H9 (cell line): Measurements from ENCODE around the gene TMEM17. TPM values are rescaled to one million over a fixed set of nuclear protein-coding genes. Genes with fewer than 3 reads are reported as not detected.

Experiments
- DNase-seq: peaks from one replicate; pipeline ENCODE4 v3.0.0-alpha.2; 2017
- H2AFZ ChIP-seq: one replicate; pipeline ENCODE4 v1.6.1; 2013; ENCODE audit warnings: mild to moderate bottlenecking, low read length, control low read depth, moderate library complexity
- H2AK5ac ChIP-seq: 2 replicates; pipeline ENCODE4 v1.6.1; 2013; ENCODE audit warnings: low read length, control low read depth, mixed read lengths; ENCODE audit not compliant: insufficient read length
- H2BK120ac ChIP-seq: one replicate; pipeline ENCODE4 v1.6.1; 2013; ENCODE audit warnings: low read depth, mild to moderate bottlenecking, low read length, control low read depth, inconsistent platforms; ENCODE audit not compliant: poor library complexity, severe bottlenecking
- H2BK12ac ChIP-seq: 2 replicates; pipeline ENCODE4 v1.6.1; 2013; ENCODE audit warnings: low read length, control low read depth, mixed read lengths, low read depth; ENCODE audit not compliant: insufficient read length
- H2BK15ac ChIP-seq: 2 replicates; pipeline ENCODE4 v1.6.1; 2013; ENCODE audit warnings: low read depth, low read length, control low read depth
- H2BK20ac ChIP-seq: one replicate; pipeline ENCODE4 v1.6.1; 2013; ENCODE audit warnings: low read depth, mild to moderate bottlenecking, low read length, control low read depth, inconsistent platforms; ENCODE audit not compliant: poor library complexity, severe bottlenecking
- H2BK5ac ChIP-seq: 2 replicates; pipeline ENCODE4 v1.6.1; 2013; ENCODE audit warnings: low read length, control low read depth, mixed read lengths; ENCODE audit not compliant: insufficient read length
- H3K14ac ChIP-seq: 2 replicates; pipeline ENCODE4 v1.6.1; 2013; ENCODE audit warnings: low read length, control low read depth; ENCODE audit not compliant: insufficient read depth
- H3K18ac ChIP-seq: 2 replicates; pipeline ENCODE4 v1.6.1; 2013; ENCODE audit warnings: low read depth, mild to moderate bottlenecking, mixed read lengths, low read length, control low read depth; ENCODE audit not compliant: insufficient read length
- H3K23ac ChIP-seq: 2 replicates; pipeline ENCODE4 v1.6.1; 2013; ENCODE audit warnings: low read length, control low read depth, mixed read lengths, low read depth; ENCODE audit not compliant: insufficient read length
- H3K23me2 ChIP-seq: 2 replicates; pipeline ENCODE4 v1.6.1; 2013; ENCODE audit warnings: low read depth, mild to moderate bottlenecking, mixed read lengths, low read length, control low read depth; ENCODE audit not compliant: insufficient read length, poor library complexity, severe bottlenecking
- H3K27ac ChIP-seq: 2 replicates; pipeline ENCODE4 v1.5.1; 2013; ENCODE audit warnings: low read length, control low read depth, mixed read lengths, low read depth; ENCODE audit not compliant: insufficient read length
- H3K27me3 ChIP-seq: 2 replicates; pipeline ENCODE4 v1.6.1; 2013; ENCODE audit warnings: low read length, control low read depth, inconsistent platforms; ENCODE audit not compliant: insufficient read depth
- H3K4ac ChIP-seq: 2 replicates; pipeline ENCODE4 v1.6.1; 2013; ENCODE audit warnings: low read depth, mild to moderate bottlenecking, control low read depth, inconsistent platforms, low read length, moderate library complexity
- H3K4me1 ChIP-seq: 2 replicates; pipeline ENCODE4 v1.6.1; 2013; ENCODE audit warnings: low read length, control low read depth, inconsistent platforms; ENCODE audit not compliant: insufficient read depth
- H3K4me2 ChIP-seq: 2 replicates; pipeline ENCODE4 v1.6.1; 2013; ENCODE audit warnings: low read length, control low read depth, mixed read lengths; ENCODE audit not compliant: insufficient read length, insufficient read depth
- H3K56ac ChIP-seq: 2 replicates; pipeline ENCODE4 v1.6.1; 2013; ENCODE audit warnings: low read depth, mild to moderate bottlenecking, mixed read lengths, low read length, control low read depth; ENCODE audit not compliant: insufficient read length
- H3K79me1 ChIP-seq: 2 replicates; pipeline ENCODE4 v1.6.1; 2013; ENCODE audit warnings: low read depth, mild to moderate bottlenecking, moderate library complexity, low read length, control low read depth, inconsistent platforms; ENCODE audit not compliant: insufficient read depth, poor library complexity, severe bottlenecking
- H3K79me2 ChIP-seq: 2 replicates; pipeline ENCODE4 v1.6.1; 2013; ENCODE audit warnings: low read length, control low read depth, inconsistent platforms; ENCODE audit not compliant: insufficient read depth
- H3K9ac ChIP-seq: 2 replicates; pipeline ENCODE4 v1.6.1; 2013; ENCODE audit warnings: low read length, control low read depth, mixed read lengths; ENCODE audit not compliant: insufficient read length; ENCODE audit errors: extremely low read depth
- H3K9me3 ChIP-seq: one replicate; pipeline ENCODE4 v1.6.1; 2013; ENCODE audit warnings: low read depth, low read length, inconsistent platforms; ENCODE audit not compliant: control insufficient read depth
- H3T11ph ChIP-seq: one replicate; pipeline ENCODE4 v1.6.1; 2013; ENCODE audit warnings: mild to moderate bottlenecking, low read length, control low read depth, inconsistent platforms
- H4K20me1 ChIP-seq: one replicate; pipeline ENCODE4 v1.6.1; 2013; ENCODE audit not compliant: control insufficient read depth, insufficient read length, insufficient read depth
- H4K5ac ChIP-seq: 2 replicates; pipeline ENCODE4 v1.6.1; 2013; ENCODE audit warnings: low read depth, mild to moderate bottlenecking, mixed read lengths, low read length, control low read depth; ENCODE audit not compliant: insufficient read length
- H4K8ac ChIP-seq: replicated peaks from 2 replicates; pipeline ENCODE4 v1.6.1; 2013; ENCODE audit warnings: low read length, control low read depth, mixed read lengths, low read depth; ENCODE audit not compliant: insufficient read length
- H4K91ac ChIP-seq: 2 replicates; pipeline ENCODE4 v1.6.1; 2013; ENCODE audit warnings: low read depth, mild to moderate bottlenecking, moderate library complexity, mixed read lengths, low read length, control low read depth; ENCODE audit not compliant: insufficient read length
- H3K27ac Mint-ChIP-seq, 3 experiments: 2 replicates in 2 of 3; 3 replicates in 1 of 3; pipeline ENCODE4 v1.8.0; 2020 to 2021; ENCODE audit warnings: mixed read lengths in 3 of 3, mild to moderate bottlenecking in 1 of 3, moderate library complexity in 1 of 3
- H3K27me3 Mint-ChIP-seq: 2 replicates; pipeline ENCODE4 v1.8.0; 2021; ENCODE audit warnings: low read depth, mild to moderate bottlenecking, moderate library complexity, mixed read lengths
- H3K36me3 Mint-ChIP-seq, 3 experiments: 2 replicates in 2 of 3; 3 replicates in 1 of 3; pipeline ENCODE4 v1.8.0; 2020 to 2021; ENCODE audit warnings: low read depth in 3 of 3, mixed read lengths in 3 of 3; ENCODE audit not compliant: insufficient read depth in 1 of 3
- H3K4me1 Mint-ChIP-seq, 2 experiments: 2 replicates each; pipeline ENCODE4 v1.8.0; 2020; ENCODE audit warnings: mixed read lengths in 2 of 2
- H3K4me3 Mint-ChIP-seq, 2 experiments: 2 replicates in 1 of 2; 3 replicates in 1 of 2; pipeline ENCODE4 v1.8.0; 2020 to 2021; ENCODE audit warnings: mild to moderate bottlenecking in 2 of 2, mixed read lengths in 2 of 2, moderate library complexity in 1 of 2
- H3K9me3 Mint-ChIP-seq, 2 experiments: 2 replicates in 1 of 2; 3 replicates in 1 of 2; pipeline ENCODE4 v1.8.0; 2020; ENCODE audit warnings: mild to moderate bottlenecking in 2 of 2, mixed read lengths in 2 of 2, moderate library complexity in 1 of 2
- CTCF ChIP-seq: fragments of 200-600 bp; sonication (generic); conservative IDR thresholded peaks from 3 replicates; pipeline ENCODE4 v1.8.0; 2021; ENCODE audit warnings: antibody characterized with exemption, mild to moderate bottlenecking
- WGBS: extraction: QIAGEN DNeasy Blood & Tissue Kit; methylation state at CpG from one replicate; pipeline ENCODE4 v1.1.7; 2013; ENCODE audit warnings: missing lambda C conversion rate, low lambda C conversion rate, mixed read lengths; ENCODE audit not compliant: insufficient read length; ENCODE audit errors: extremely low coverage; 5-methylcytosine and 5-hydroxymethylcytosine counted together
- total RNA-seq: library from RNA; stranded (reverse); gene quantifications from 2 replicates; pipeline ENCODE4 v1.2.1, GENCODE V29; 2021

Gene TMEM17
- total RNA-seq, 1 experiment from 2014 or later, result 1.3 TPM

DNA sequence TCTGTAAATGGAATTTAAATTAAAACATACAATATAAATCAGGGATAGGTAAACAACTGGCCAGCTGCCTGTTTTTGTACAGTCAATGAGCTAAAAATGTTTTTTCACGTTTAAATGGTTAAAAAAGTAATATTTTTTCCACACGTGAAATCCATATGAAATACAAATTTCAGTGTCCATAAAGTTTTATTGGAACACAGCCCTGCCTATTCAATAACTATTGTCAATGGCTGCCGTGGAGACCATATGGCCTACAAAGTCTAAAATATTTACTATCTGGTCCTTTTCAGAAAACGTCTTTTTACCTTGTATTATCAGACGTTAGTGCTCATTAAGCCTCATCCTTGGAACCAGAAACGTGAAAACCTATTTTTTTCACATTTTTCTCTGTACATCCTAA, 1.3 kb downstream of the TMEM17 start:
- H3K56ac ChIP-seq, result no peak overlapping the region
- no peak overlapping the region for H4K91ac ChIP-seq
- Mint-ChIP-seq H3K4me1 (peaks cover 9 to 14% of the 10 kb centered on the region in 2 experiments), H3K27me3 (no peaks in the 10 kb centered on the region), H3K9me3 (no peaks in the 10 kb centered on the region; a peak in 1 of 5 replicates), H3K4me3 (no peak overlapping the region), H3K27ac (no peak overlapping the region), H3K36me3 (peaks cover 0 to 3% (median 0%) of the 10 kb centered on the region in 3 experiments; a peak in 1 of 7 replicates)
- H4K5ac ChIP-seq, result no peak overlapping the region
- H3K14ac ChIP-seq, result no peak overlapping the region
- H3K23me2 ChIP-seq, result no peaks in the 10 kb centered on the region
- H3K27ac ChIP-seq, result no peak overlapping the region
- no peaks in the 10 kb centered on the region for H4K20me1 ChIP-seq
- H3K79me2 ChIP-seq, result no peaks in the 10 kb centered on the region
- no peaks in the 10 kb centered on the region for H3K9me3 ChIP-seq
- no peak overlapping the region for H2AK5ac ChIP-seq
- no peak overlapping the region for H3K9ac ChIP-seq
- H3K79me1 ChIP-seq, result no peaks in the 10 kb centered on the region
- no peak overlapping the region for H3K4ac ChIP-seq
- H3T11ph ChIP-seq, result no peak overlapping the region
- no peak overlapping the region for H4K8ac ChIP-seq
- H2BK20ac ChIP-seq, result no peak overlapping the region
- H2BK12ac ChIP-seq, result no peak overlapping the region
- no peak overlapping the region for H3K23ac ChIP-seq
- no peak overlapping the region for H2BK15ac ChIP-seq
- H3K18ac ChIP-seq, result no peak overlapping the region
- no peak for DNase-seq
- H2AFZ ChIP-seq, result no peak overlapping the region
- H3K27me3 ChIP-seq, result no peaks in the 10 kb centered on the region
- no peak overlapping the region for H2BK5ac ChIP-seq
- no peak overlapping the region for H2BK120ac ChIP-seq
- no peak for TF ChIP-seq CTCF
- H3K4me2 ChIP-seq, result no peak overlapping the region
- H3K4me1 ChIP-seq, result 0 out of 2 replicates have a peak, but pooled peaks cover 2% of the 10 kb centered on the region
- WGBS, result no CpG with 5 or more reads among the region's 6 CpGs
